ENCODE measurements around the gene SMIM10.

Gene SMIM10

DNA sequence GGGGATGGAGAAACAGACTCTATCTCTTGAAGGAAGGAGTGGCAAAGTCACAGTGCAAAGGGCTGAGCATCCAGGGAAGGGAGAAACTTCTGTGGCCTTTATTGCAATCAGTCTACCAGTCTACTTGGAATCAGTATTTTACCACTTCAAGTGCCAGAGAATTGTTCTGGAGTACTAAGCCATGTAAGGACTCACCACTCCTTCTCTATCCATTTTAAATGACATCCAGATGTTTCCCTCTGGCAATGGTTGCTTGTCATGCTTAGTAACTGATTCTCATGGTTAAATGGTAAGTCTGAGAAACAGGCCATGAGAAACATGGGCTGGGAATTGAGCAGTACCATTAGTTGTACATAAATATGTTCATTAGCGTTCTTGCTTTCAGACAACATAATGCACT, 21.1 kb upstream of the SMIM10 start:
- no peaks in the 10 kb centered on the region for H3K9me3 ChIP-seq (ENCODE audit: insufficient read depth, low read depth, low read length)
- no peaks in the 10 kb centered on the region for H3K9me2 ChIP-seq (replicated peaks; ENCODE audit: low read depth, low read length)
- H3K79me2 ChIP-seq (ENCODE audit: insufficient read depth, low read length) = no peaks in the 10 kb centered on the region
- H3K9ac ChIP-seq (ENCODE audit: low read depth, low read length, poor library complexity, severe bottlenecking) = no peak overlapping the region
- no peaks in the 10 kb centered on the region for H3K36me3 ChIP-seq (ENCODE audit: insufficient read depth, low read length)
- no peak overlapping the region for H2AFZ ChIP-seq (ENCODE audit: low read length)
- H3K4me3 ChIP-seq (ENCODE audit: low read length, poor library complexity, severe bottlenecking) = no peak overlapping the region
- H3K27me3 ChIP-seq (ENCODE audit: insufficient read depth, low read length, poor library complexity, severe bottlenecking) = no peaks in the 10 kb centered on the region
- H4K20me1 ChIP-seq (ENCODE audit: insufficient read depth, low read length, poor library complexity, severe bottlenecking) = no peaks in the 10 kb centered on the region
- H3F3A ChIP-seq (ENCODE audit: low read depth) = no peaks in the 10 kb centered on the region
- TF ChIP-seq EZH2phosphoT487 (IDR thresholded peaks at IDR 0.05; ENCODE audit: borderline replicate concordance) = no peak
- TF ChIP-seq, protein P1, sequence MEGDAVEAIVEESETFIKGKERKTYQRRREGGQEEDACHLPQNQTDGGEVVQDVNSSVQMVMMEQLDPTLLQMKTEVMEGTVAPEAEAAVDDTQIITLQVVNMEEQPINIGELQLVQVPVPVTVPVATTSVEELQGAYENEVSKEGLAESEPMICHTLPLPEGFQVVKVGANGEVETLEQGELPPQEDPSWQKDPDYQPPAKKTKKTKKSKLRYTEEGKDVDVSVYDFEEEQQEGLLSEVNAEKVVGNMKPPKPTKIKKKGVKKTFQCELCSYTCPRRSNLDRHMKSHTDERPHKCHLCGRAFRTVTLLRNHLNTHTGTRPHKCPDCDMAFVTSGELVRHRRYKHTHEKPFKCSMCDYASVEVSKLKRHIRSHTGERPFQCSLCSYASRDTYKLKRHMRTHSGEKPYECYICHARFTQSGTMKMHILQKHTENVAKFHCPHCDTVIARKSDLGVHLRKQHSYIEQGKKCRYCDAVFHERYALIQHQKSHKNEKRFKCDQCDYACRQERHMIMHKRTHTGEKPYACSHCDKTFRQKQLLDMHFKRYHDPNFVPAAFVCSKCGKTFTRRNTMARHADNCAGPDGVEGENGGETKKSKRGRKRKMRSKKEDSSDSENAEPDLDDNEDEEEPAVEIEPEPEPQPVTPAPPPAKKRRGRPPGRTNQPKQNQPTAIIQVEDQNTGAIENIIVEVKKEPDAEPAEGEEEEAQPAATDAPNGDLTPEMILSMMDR (conservative IDR thresholded peaks at IDR 0.05; ENCODE audit: low read length) = no peak
- H3K4me2 ChIP-seq (ENCODE audit: low read depth, low read length, poor library complexity, severe bottlenecking) = no peak overlapping the region
- no peaks in the 10 kb centered on the region for H3K4me1 ChIP-seq (ENCODE audit: insufficient read depth, low read length, poor library complexity, severe bottlenecking)

DNA sequence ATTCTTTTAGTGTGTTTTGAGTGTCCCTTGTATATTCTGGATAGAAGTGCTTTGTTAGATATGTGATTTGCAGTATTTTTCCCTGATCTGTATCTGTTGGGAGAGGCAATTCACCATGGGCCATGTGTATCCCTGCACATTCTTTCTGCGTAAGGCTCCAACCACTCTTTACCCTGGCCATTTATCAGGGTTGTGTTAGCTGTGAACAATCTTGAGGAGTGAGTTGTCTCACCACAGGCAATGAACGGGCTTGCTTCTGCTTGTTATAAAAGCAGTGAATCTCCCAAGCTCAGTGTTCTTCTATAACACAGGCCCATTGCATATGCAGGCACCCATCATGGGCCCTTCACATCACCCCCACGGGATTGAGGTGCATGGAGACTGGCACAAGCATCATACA, 18.9 kb upstream of the SMIM10 start:
- Histone ChIP-seq H3K4me3 (ENCODE audit: low read length, poor library complexity, severe bottlenecking) (no peak overlapping the region), H3K9ac (ENCODE audit: low read depth, low read length, poor library complexity, severe bottlenecking) (no peak overlapping the region), H3F3A (ENCODE audit: low read depth) (no peaks in the 10 kb centered on the region), H3K9me3 (ENCODE audit: insufficient read depth, low read depth, low read length) (no peaks in the 10 kb centered on the region), H3K27me3 (ENCODE audit: insufficient read depth, low read length, poor library complexity, severe bottlenecking) (no peaks in the 10 kb centered on the region), H3K36me3 (ENCODE audit: insufficient read depth, low read length) (no peaks in the 10 kb centered on the region), H4K20me1 (ENCODE audit: insufficient read depth, low read length, poor library complexity, severe bottlenecking) (no peaks in the 10 kb centered on the region), H3K4me2 (ENCODE audit: low read depth, low read length, poor library complexity, severe bottlenecking) (no peak overlapping the region), H3K4me1 (ENCODE audit: insufficient read depth, low read length, poor library complexity, severe bottlenecking) (no peaks in the 10 kb centered on the region), H3K9me2 (replicated peaks; ENCODE audit: low read depth, low read length) (no peaks in the 10 kb centered on the region), H3K79me2 (ENCODE audit: insufficient read depth, low read length) (no peaks in the 10 kb centered on the region), H2AFZ (ENCODE audit: low read length) (no peak overlapping the region)
- TF ChIP-seq, protein P1 (conservative IDR thresholded peaks at IDR 0.05; ENCODE audit: low read length) = no peak
- no peak for TF ChIP-seq EZH2phosphoT487 (IDR thresholded peaks at IDR 0.05; ENCODE audit: borderline replicate concordance)

DNA sequence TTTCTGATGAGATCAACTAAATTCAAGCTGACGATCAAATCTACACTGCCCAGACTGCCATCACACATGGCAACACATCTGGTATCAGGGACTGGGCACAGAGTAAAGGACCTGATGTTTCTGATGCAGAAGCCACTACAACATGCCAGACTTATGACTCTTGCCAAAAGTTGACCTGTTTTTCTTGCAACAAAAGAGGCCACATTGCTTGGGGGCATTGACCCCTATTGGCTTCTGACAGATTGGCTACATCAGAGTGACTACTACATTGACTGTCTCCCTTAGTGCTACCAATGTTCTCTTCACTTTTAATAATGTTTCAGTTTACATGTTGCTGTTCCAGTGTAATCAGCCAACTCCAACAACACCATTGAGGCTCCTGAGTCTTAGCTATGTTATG, 15.3 kb upstream of the SMIM10 start:
- TF ChIP-seq, protein P1 (conservative IDR thresholded peaks at IDR 0.05; ENCODE audit: low read length) = no peak
- TF ChIP-seq EZH2phosphoT487 (IDR thresholded peaks at IDR 0.05; ENCODE audit: borderline replicate concordance) = no peak
- no peak overlapping the region for H3K4me2 ChIP-seq (ENCODE audit: low read depth, low read length, poor library complexity, severe bottlenecking)
- no peaks in the 10 kb centered on the region for H3K9me2 ChIP-seq (replicated peaks; ENCODE audit: low read depth, low read length)
- H3K4me3 ChIP-seq (ENCODE audit: low read length, poor library complexity, severe bottlenecking) = no peak overlapping the region
- H3K9ac ChIP-seq (ENCODE audit: low read depth, low read length, poor library complexity, severe bottlenecking) = no peak overlapping the region
- no peaks in the 10 kb centered on the region for H3K36me3 ChIP-seq (ENCODE audit: insufficient read depth, low read length)
- H3K27me3 ChIP-seq (ENCODE audit: insufficient read depth, low read length, poor library complexity, severe bottlenecking) = no peaks in the 10 kb centered on the region
- H3K4me1 ChIP-seq (ENCODE audit: insufficient read depth, low read length, poor library complexity, severe bottlenecking) = no peaks in the 10 kb centered on the region
- no peaks in the 10 kb centered on the region for H3K79me2 ChIP-seq (ENCODE audit: insufficient read depth, low read length)
- H2AFZ ChIP-seq (ENCODE audit: low read length) = no peak overlapping the region
- H3K9me3 ChIP-seq (ENCODE audit: insufficient read depth, low read depth, low read length) = no peaks in the 10 kb centered on the region
- no peaks in the 10 kb centered on the region for H3F3A ChIP-seq (ENCODE audit: low read depth)
- no peaks in the 10 kb centered on the region for H4K20me1 ChIP-seq (ENCODE audit: insufficient read depth, low read length, poor library complexity, severe bottlenecking)

Measured in Loucy (cell line).